ENCODE data around the gene SNTB2. TPM values are rescaled to one million over a fixed set of nuclear protein-coding genes. Genes with fewer than 3 reads are reported as not detected.

The SNTB2 gene
- total RNA-seq, 1 donor from 2014 or later = 5.8 TPM

DNA sequence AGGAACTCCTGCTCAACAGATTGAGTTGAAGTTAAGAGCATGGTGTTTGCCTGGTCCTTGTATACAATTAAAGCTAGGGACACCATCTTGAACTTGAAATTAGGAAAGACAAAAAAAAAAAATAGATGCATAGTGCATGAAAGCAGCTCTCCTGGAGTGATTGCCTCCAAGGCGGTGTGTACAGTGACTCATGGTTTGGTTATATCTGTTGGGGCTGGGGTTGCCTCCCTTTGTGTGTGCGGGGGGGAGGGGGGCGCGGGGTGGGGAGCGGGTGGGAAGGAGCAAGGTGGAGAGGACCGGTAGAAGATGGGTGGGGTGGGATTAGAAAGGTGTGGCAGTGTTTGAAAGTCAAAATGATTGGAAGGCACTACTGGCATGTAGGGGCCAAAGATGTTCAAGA, 161.3 kb downstream of the SNTB2 start:
- H3K4me3 ChIP-seq (ENCODE audit: low read depth, low read length) = no peak overlapping the region
- TF ChIP-seq CTCF (conservative IDR thresholded peaks at IDR 0.05; ENCODE audit: low read depth, low read length) = no peak
- no peak for DNase-seq (ENCODE audit: low read depth)

GRCh38 chr16:69349536-69349935, 162.6 kb downstream of the SNTB2 start:
- TF ChIP-seq CTCF (conservative IDR thresholded peaks at IDR 0.05; ENCODE audit: low read depth, low read length) = no peak
- no peak for DNase-seq (ENCODE audit: low read depth)
- H3K4me3 ChIP-seq (ENCODE audit: low read depth, low read length) = no peak overlapping the region

- no peak for TF ChIP-seq CTCF (conservative IDR thresholded peaks at IDR 0.05; ENCODE audit: low read depth, low read length)
- H3K4me3 ChIP-seq (ENCODE audit: low read depth, low read length) = no peak overlapping the region
- DNase-seq (ENCODE audit: low read depth) = no peak
Measured at GRCh38 chr16:69350536-69351133, 163.7 kb downstream of the SNTB2 start.

DNA sequence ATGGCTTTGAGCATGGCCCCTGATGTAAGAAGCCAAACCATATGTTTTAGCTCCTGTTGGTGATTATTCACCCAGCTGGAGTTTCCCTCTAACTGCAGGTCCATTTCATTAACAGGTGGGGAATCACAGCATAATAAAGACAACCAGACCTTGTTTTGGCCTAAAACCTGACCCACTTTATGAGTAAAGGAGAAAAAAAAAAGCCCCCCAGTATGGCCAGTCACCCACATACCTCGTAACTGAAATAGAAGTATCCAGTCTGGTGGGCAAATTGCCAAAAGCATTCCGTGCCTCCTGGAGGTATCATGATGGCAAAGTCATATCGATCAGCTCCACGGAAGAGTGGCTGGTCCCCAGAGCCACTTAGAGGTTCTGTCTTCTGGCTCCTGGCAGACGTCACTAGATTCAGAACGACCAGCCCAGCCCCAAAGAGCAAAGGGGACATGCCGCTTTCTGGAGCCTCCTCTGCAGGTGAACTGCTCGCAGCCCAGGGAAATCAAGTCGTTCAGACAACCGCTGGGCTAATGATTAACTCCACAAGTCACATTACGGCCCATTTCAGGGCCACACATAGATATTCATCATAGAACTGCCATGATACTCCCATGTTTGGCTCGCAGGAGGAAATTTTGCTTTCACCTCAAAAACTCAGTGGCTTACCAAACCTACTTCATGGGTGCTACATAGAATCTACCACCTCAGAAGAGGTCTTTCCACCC, 164.5 kb downstream of the SNTB2 start, which contains the start of gene TMED6:
Gene TMED6 (minus strand): TSS at position 478 of the 719 bp plus-strand sequence. CDS start 33 bp downstream, at position 445.
- DNase-seq (ENCODE audit: low read depth) = no peak
- H3K4me3 ChIP-seq (ENCODE audit: low read depth, low read length) = no peak within 1 kb of the TSS
- no peak for TF ChIP-seq CTCF (conservative IDR thresholded peaks at IDR 0.05; ENCODE audit: low read depth, low read length)

Other genes starting within 250 kb of the SNTB2 start
- 14.0 and 16.4 TPM in 2 replicates for gene HAS3, start 81.5 kb upstream of the SNTB2 start, total RNA-seq
- gene CHTF8, start 54.6 kb upstream of the SNTB2 start, total RNA-seq = 47.4 and 53.7 TPM in 2 replicates
- 16.3 and 41.0 TPM in 2 replicates for gene UTP4, start 54.5 kb upstream of the SNTB2 start, total RNA-seq
- 31.0 and 35.4 TPM in 2 replicates for gene VPS4A, start 124.2 kb downstream of the SNTB2 start, total RNA-seq
- 23.8 and 36.8 TPM in 2 replicates for gene PDF, start 143.4 kb downstream of the SNTB2 start, total RNA-seq
- gene COG8, start 152.4 kb downstream of the SNTB2 start, total RNA-seq = 39.4 and 45.4 TPM in 2 replicates
- 27.2 and 42.9 TPM in 2 replicates for gene NIP7, start 152.6 kb downstream of the SNTB2 start, total RNA-seq
- not detected in 2 replicates for gene TMED6, start 164.6 kb downstream of the SNTB2 start, total RNA-seq
- gene TERF2, start 198.8 kb downstream of the SNTB2 start, total RNA-seq = 4.1 and 7.4 TPM in 2 replicates
- 54.0 and 97.6 TPM in 2 replicates for gene CYB5B, start 237.5 kb downstream of the SNTB2 start, total RNA-seq